ENCODE measurements around the gene LDB2.

Gene LDB2

DNA sequence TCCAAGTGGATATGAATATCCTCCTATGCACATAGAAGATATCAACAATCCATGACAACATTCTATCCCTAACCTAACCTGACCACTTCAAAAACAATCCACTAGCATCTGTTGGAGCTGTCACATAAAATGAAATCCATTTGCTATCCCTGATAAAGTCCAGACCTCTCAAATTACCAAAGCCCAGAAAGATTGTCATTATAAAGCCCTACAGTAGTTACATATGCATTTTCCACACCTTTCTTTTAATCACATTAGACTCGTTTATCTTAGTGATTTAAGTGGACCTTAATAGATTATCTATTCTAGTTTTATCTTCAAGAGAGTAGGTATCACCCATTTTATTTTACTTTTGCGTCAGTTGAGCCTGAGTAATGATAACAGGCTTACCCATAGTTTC, 30.6 kb downstream of the LDB2 start:
- no peak for DNase-seq (ENCODE audit: low read depth)
- TF ChIP-seq, protein P1, sequence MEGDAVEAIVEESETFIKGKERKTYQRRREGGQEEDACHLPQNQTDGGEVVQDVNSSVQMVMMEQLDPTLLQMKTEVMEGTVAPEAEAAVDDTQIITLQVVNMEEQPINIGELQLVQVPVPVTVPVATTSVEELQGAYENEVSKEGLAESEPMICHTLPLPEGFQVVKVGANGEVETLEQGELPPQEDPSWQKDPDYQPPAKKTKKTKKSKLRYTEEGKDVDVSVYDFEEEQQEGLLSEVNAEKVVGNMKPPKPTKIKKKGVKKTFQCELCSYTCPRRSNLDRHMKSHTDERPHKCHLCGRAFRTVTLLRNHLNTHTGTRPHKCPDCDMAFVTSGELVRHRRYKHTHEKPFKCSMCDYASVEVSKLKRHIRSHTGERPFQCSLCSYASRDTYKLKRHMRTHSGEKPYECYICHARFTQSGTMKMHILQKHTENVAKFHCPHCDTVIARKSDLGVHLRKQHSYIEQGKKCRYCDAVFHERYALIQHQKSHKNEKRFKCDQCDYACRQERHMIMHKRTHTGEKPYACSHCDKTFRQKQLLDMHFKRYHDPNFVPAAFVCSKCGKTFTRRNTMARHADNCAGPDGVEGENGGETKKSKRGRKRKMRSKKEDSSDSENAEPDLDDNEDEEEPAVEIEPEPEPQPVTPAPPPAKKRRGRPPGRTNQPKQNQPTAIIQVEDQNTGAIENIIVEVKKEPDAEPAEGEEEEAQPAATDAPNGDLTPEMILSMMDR (IDR thresholded peaks at IDR 0.05; ENCODE audit: low read depth, low read length, missing control alignments), result no peak
- no peak overlapping the region for H3K4me3 ChIP-seq (ENCODE audit: low read depth, low read length)

DNA sequence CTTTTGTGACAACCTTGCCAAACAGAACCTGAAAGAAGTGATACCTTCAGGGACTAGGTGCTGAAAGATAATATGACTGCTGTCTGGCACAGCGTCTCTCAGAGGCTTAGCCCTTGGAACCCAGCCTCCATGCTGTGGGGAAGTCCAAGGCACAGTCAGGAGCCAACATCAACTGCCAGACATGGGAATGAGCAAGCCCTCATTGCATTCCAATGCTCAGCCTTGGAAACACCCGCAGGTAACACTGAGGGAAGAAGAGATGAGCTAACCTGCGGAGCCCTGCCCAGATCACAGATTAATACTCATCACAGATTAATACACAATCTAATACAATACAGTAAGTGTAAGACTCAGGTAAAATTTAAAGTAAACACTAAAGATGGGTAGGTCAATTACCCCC, 31.5 kb downstream of the LDB2 start:
- H3K4me3 ChIP-seq (ENCODE audit: low read depth, low read length), result no peak overlapping the region
- TF ChIP-seq, protein P1 (IDR thresholded peaks at IDR 0.05; ENCODE audit: low read depth, low read length, missing control alignments), result no peak
- DNase-seq (ENCODE audit: low read depth), result no peak

DNA sequence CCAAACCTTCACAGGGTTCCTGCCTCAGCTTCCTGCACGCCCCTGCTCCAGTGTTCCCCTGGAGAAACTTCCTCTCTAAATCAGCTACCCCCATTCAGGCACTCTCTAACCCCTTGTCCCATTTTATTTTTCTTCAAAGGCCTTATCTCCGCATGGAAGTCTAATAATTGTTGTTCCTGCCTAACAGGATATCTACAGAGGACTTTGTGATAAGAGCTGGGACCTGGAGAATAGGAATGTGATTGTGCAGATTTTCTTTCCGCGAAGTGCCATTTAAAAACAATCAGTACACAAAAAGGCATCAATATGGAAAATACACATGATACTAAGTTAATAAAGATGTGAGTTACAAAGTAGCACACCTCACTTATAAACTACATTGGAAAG, 32.6 kb downstream of the LDB2 start:
- TF ChIP-seq, protein P1 (IDR thresholded peaks at IDR 0.05; ENCODE audit: low read depth, low read length, missing control alignments), result no peak
- no peak overlapping the region for H3K4me3 ChIP-seq (ENCODE audit: low read depth, low read length)
- DNase-seq (ENCODE audit: low read depth), result no peak

DNA sequence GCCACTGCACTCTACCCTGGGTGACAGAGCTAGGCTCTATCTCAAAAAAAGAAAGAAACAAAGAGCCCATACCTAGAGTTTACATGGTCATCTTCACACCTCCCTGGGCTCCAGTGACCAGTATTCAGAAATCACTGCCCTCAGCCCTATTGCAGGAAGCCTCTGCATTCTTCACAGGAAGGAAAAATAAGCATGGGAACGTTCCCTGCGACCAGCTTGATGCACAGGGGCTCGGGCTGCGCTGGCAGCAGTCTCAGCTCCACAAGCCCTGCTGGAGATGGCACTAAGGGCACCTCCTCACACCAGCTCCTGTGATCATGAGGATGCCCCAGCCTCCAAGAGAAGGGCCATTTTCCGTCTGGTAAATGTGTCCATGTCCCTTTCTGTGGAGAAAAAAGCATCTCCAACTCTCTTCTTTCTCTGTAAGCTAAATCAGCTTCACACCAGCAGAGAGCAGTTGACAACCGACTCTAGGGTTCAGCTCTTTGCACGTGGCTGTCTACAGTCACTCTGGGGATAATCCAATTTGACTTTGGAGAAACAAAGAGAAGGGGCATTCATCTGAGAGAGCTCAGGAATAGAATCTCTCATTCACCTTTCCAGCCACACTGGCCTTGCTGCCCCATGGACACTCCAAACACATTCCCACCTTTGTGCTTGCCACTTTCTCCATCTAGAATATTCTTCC, 33.1 kb downstream of the LDB2 start:
- TF ChIP-seq, protein P1 (IDR thresholded peaks at IDR 0.05; ENCODE audit: low read depth, low read length, missing control alignments), result no peak
- H3K4me3 ChIP-seq (ENCODE audit: low read depth, low read length), result no peak overlapping the region
- no peak for DNase-seq (ENCODE audit: low read depth)

DNA sequence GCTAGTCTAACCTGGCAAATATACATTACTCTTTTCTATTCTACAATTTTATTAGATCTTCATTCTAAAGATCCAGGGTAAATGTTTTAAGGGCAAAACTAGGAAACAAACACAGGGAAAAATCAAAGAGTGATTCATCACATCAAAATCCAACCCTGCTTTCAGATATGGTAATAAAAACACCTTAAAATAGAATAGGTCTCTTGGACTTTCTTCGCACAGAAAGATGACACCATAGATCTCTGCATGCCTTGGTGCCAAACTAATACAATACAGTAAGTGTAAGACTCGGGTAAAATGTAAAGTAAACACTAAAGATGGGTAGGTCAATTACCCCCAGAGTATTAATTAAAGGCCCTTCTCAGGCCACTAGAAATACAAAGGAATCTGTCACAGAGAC, 34.2 kb downstream of the LDB2 start:
- TF ChIP-seq, protein P1 (IDR thresholded peaks at IDR 0.05; ENCODE audit: low read depth, low read length, missing control alignments), result no peak
- DNase-seq (ENCODE audit: low read depth), result no peak
- H3K4me3 ChIP-seq (ENCODE audit: low read depth, low read length), result no peak overlapping the region

DNA sequence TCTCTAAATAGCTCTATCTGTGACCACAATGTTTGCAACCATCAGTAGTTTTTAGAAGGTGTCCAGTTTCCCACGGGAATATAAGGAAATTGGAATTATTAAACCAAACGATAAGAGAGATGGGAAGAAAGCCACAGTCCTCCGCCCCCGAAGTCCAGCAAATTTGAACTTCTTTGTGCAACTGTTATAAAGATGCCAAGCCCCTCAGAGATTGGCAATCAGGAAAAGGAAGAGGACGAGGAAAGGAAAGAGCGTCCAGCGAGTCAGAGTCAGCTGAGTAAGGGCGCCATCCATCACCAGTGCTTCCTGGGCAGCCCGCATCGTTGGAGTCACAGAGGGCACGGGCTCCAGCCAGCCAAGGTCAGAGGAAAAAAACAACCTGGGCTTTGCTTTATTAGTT, 35.7 kb downstream of the LDB2 start:
- TF ChIP-seq, protein P1 (IDR thresholded peaks at IDR 0.05; ENCODE audit: low read depth, low read length, missing control alignments), result no peak
- no peak overlapping the region for H3K4me3 ChIP-seq (ENCODE audit: low read depth, low read length)
- DNase-seq (ENCODE audit: low read depth), result no peak

DNA sequence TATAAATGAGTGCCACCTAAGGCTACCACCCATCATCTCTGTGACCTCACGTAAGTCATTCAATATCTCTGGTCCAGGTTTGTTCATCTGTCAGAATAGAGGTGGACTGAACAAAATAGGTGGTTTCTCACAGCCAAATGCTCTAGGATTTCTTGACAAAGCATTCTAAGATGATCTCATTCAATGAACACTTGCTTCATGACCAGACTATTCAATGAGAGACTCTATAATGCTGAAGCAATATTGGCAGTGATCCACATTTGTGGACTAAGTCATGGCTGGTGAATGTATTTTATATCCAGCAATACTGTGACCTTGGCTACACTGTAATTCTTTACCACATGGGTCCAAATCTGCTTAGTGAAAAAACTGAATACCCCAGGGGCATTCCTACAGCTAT, 37.9 kb downstream of the LDB2 start:
- DNase-seq (ENCODE audit: low read depth), result no peak
- TF ChIP-seq, protein P1 (IDR thresholded peaks at IDR 0.05; ENCODE audit: low read depth, low read length, missing control alignments), result no peak
- H3K4me3 ChIP-seq (ENCODE audit: low read depth, low read length), result no peak overlapping the region
